ENCODE results near the gene FRMD8. TPM values are rescaled to one million over a fixed set of nuclear protein-coding genes. Genes with fewer than 3 reads are reported as not detected.

Gene FRMD8
- total and polyA plus RNA-seq, 9 of the 15 experiments (the other 6 are each of a cell fraction or from before 2014, with no cell fraction given) = 4.5 to 54.5 (median 15.8) TPM

- 0 out of 2 replicates have a peak, but pooled peaks have one; percentile 34 for TF ChIP-seq ADNP (tag; IDR thresholded peaks at IDR 0.05)
Measured at GRCh38 chr11:65439331-65440181, 53.1 kb downstream of the FRMD8 start (continued).

- no TSS peak for BruUV-seq (replicated peaks)
- 66% methylated on average over 7 of the region's 8 CpGs for WGBS (ENCODE audit: insufficient coverage, low coverage, missing lambda C conversion rate)
- Histone ChIP-seq H3K4me1 (replicated peaks in 1 of 2; ENCODE audit: control insufficient read depth in 2 of 2, insufficient read depth in 2 of 2, low read length in 2 of 2) (peaks cover 12 to 45% of the 10 kb centered on the region in 2 experiments; a peak in 4 of 5 replicates), H3K36me3 (ENCODE audit: control insufficient read depth, insufficient read depth, low read length) (peaks cover 85% of the 10 kb centered on the region), H3K9me1 (ENCODE audit: control insufficient read depth, insufficient read depth, low read length) (peaks cover 6% of the 10 kb centered on the region), H3K9ac (ENCODE audit: insufficient read depth in 1 of 2, low read depth in 2 of 2, low read length in 2 of 2) (no peak overlapping the region), H4K20me1 (replicated peaks; ENCODE audit: control insufficient read depth, insufficient read depth, low read length) (peaks cover 17% of the 10 kb centered on the region; the same call in 1 of the 2 replicates), H3K4me2 (ENCODE audit: insufficient read depth, low read length) (no peak overlapping the region), H3K27ac (ENCODE audit: extremely low read depth, low read depth, low read length) (no peak overlapping the region), H2AFZ (ENCODE audit: low read depth, low read length) (no peak overlapping the region), H3K9me3 (replicated peaks; ENCODE audit: control insufficient read depth, insufficient read depth, low read depth, low read length) (no peaks in the 10 kb centered on the region), H3K4me3 (no peak overlapping the region), H3K79me2 (ENCODE audit: control insufficient read depth, insufficient read depth, low read length) (peaks cover 72% of the 10 kb centered on the region), H3K27me3 (ENCODE audit: control insufficient read depth in 2 of 2, insufficient read depth in 2 of 2, low read length in 2 of 2) (no peaks in the 10 kb centered on the region)
- ATAC-seq (no peak), FAIRE-seq (no peak), DNase-seq (ENCODE audit: extremely low read depth in 1 of 4, low spot score in 3 of 4) (peak in 1 of 4 experiments; percentile 20)
- no peak for TF ChIP-seq NFIX (CRISPR knock-in tag; IDR thresholded peaks at IDR 0.05; ENCODE audit: low read depth)
- no peak for TF ChIP-seq CHCHD3 (CRISPR knock-in tag; IDR thresholded peaks at IDR 0.05)
- peak; percentile 61 for TF ChIP-seq POLR2A (conservative IDR thresholded peaks at IDR 0.05)
- TF ChIP-seq, protein P1, sequence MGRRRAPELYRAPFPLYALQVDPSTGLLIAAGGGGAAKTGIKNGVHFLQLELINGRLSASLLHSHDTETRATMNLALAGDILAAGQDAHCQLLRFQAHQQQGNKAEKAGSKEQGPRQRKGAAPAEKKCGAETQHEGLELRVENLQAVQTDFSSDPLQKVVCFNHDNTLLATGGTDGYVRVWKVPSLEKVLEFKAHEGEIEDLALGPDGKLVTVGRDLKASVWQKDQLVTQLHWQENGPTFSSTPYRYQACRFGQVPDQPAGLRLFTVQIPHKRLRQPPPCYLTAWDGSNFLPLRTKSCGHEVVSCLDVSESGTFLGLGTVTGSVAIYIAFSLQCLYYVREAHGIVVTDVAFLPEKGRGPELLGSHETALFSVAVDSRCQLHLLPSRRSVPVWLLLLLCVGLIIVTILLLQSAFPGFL (CRISPR knock-in tag; IDR thresholded peaks at IDR 0.05) = no peak
- peak; percentile 65; the same call in 1 of the 2 replicates for TF ChIP-seq POLR2AphosphoS5 (IDR thresholded peaks at IDR 0.05; ENCODE audit: control insufficient read depth, insufficient read depth, low read depth, low read length)
- TF ChIP-seq POLR2B (IDR thresholded peaks at IDR 0.05; ENCODE audit: low read depth, partially characterized antibody) = peak; percentile 55
- TF ChIP-seq ZNF24 (IDR thresholded peaks at IDR 0.05) = no peak
- peak; percentile 30 for TF ChIP-seq PRDM10 (IDR thresholded peaks at IDR 0.05; ENCODE audit: partially characterized antibody)
- no peak for TF ChIP-seq NEUROD1 (IDR thresholded peaks at IDR 0.05; ENCODE audit: borderline replicate concordance, low read depth, low read length, partially characterized antibody)
- TF ChIP-seq NONO (IDR thresholded peaks at IDR 0.05; ENCODE audit: low read depth in 2 of 2, low read length in 1 of 2) = 0 out of 4 replicates have a peak, but pooled peaks of 1 of the 2 experiments have one; percentile 30
- no peak for TF ChIP-seq FOS (IDR thresholded peaks at IDR 0.05; ENCODE audit: extremely low read depth, insufficient read length)
- TF ChIP-seq SMAD2 (IDR thresholded peaks at IDR 0.05; ENCODE audit: low read depth, low read length) = no peak
- TF ChIP-seq SUPT5H (IDR thresholded peaks at IDR 0.05) = peak; percentile 65; the same call in 1 of the 2 replicates
- ChIA-PET POLR2A (interaction anchor here (0.8 to 12.0 kb wide), 8 partner anchors 8 to 63 kb away, joined by 3 to 309 read pairs (median 8); partner anchors contain the start of genes MALAT1 and NEAT1), CTCF (ENCODE audit: low intra/inter-chr PET ratio) (no interaction called here)
- in situ Hi-C loops (cut with MboI) (no loop called here), intact Hi-C loops (cut with micrococcal nuclease) (no loop called here)
Measured at GRCh38 chr11:65440831-65441499, 54.5 kb downstream of the FRMD8 start.

All from K562 (cell line).